A549 (cell line): ENCODE data around the gene DGKD. TPM values are rescaled to one million over a fixed set of nuclear protein-coding genes. Genes with fewer than 3 reads are reported as not detected.

ENCODE experiments used
- ATAC-seq, 2 experiments: fragments of 200-7000 bp in 1 of 2; fragments of >200 bp in 1 of 2; cut with Nextera tagmentation in 1 of 2; cut with Tn5 transposase in 1 of 2; 3 replicates each; pipeline versions ENCODE4 v1.8.0 to v1.9.1; 2018 to 2020; ENCODE audit warnings: mild to moderate bottlenecking in 1 of 2, moderate library complexity in 1 of 2
- CTCF ChIA-PET: fragments of 300-600 bp; sonication (Branson Sonifier 250); formaldehyde crosslinking; extraction: SDS; loops from one replicate; lab custom pipeline; 2021; ENCODE audit warnings: antibody characterized with exemption, inconsistent platforms; lab: Yijun Ruan, JAX
- POLR2A ChIA-PET: fragments of 350-600 bp; formaldehyde crosslinking; extraction: SDS; loops from one replicate; lab custom pipeline; 2021; ENCODE audit warnings: antibody characterized with exemption, inconsistent platforms; lab: Yijun Ruan, JAX
- DNase-seq, 2 experiments: peaks; one replicate each; pipeline versions ENCODE4 v3.0.0 to v3.0.0-alpha.2; 2011 to 2016; ENCODE audit warnings: low read depth in 1 of 2, low spot score in 1 of 2
- FAIRE-seq: peaks from 2 replicates; lab custom pipeline; 2011; peaks lifted over from hg19 to GRCh38; lab: Jason Lieb, UNC
- H3K27ac ChIP-seq, 2 experiments: fragments of >200 bp; sonication (Bioruptor Twin); formaldehyde crosslinking; 3 replicates each; pipeline ENCODE4 v1.5.1; 2016 to 2017
- H3K4me1 ChIP-seq: fragments of >200 bp; sonication (Bioruptor Twin); formaldehyde crosslinking; 3 replicates; pipeline ENCODE4 v1.6.1; 2016
- H3K4me2 ChIP-seq: fragments of >200 bp; sonication (Bioruptor Twin); formaldehyde crosslinking; 3 replicates; pipeline ENCODE4 v1.6.1; 2016
- H3K4me3 ChIP-seq: fragments of >200 bp; sonication (Bioruptor Twin); formaldehyde crosslinking; 3 replicates; pipeline ENCODE4 v1.5.1; 2016
- H3K9me3 ChIP-seq: fragments of >200 bp; sonication (Bioruptor Twin); formaldehyde crosslinking; 3 replicates; pipeline ENCODE4 v1.6.1; 2016
- CBX2 ChIP-seq: fragments of 200-600 bp; sonication (generic); IDR thresholded peaks from 2 replicates; pipeline ENCODE4 v1.6.1; 2016; ENCODE audit warnings: low read depth, mild to moderate bottlenecking, borderline replicate concordance
- CHD4 ChIP-seq: fragments of 200-600 bp; sonication (generic); IDR thresholded peaks from 2 replicates; pipeline ENCODE4 v1.6.1; 2016; ENCODE audit warnings: antibody characterized with exemption, mild to moderate bottlenecking, borderline replicate concordance
- E2F6 ChIP-seq: IDR thresholded peaks from 2 replicates; pipeline ENCODE4 v1.6.1; 2012; ENCODE audit warnings: low read depth, borderline replicate concordance
- EP300 ChIP-seq, 2 experiments: fragments of >200 bp; sonication (Bioruptor Twin); formaldehyde crosslinking; IDR thresholded peaks; 2 replicates in 1 of 2; 3 replicates in 1 of 2; pipeline ENCODE4 v1.6.1; 2016 to 2017
- ESRRA ChIP-seq: fragments of 150-350 bp; IDR thresholded peaks from 2 replicates; pipeline ENCODE4 v1.6.1; 2014; ENCODE audit warnings: mild to moderate bottlenecking, low read length, borderline replicate concordance
- HOXB5 ChIP-seq: fragments of 250-450 bp; sonication (Bioruptor Pico); IDR thresholded peaks from 2 replicates; pipeline ENCODE4 v1.5.0; 2020; ENCODE audit warnings: mild to moderate bottlenecking, moderate library complexity
- JUN ChIP-seq, 2 experiments: fragments of >200 bp; sonication (Bioruptor Twin); formaldehyde crosslinking; IDR thresholded peaks; 2 replicates in 1 of 2; 3 replicates in 1 of 2; pipeline ENCODE4 v1.6.1; 2016 to 2017
- JUNB ChIP-seq: fragments of >200 bp; sonication (Bioruptor Twin); formaldehyde crosslinking; IDR thresholded peaks from 2 replicates; pipeline ENCODE4 v1.6.1; 2016
- KDM5A ChIP-seq: fragments of 200-600 bp; sonication (generic); IDR thresholded peaks from 2 replicates; pipeline ENCODE4 v1.6.1; 2016; ENCODE audit warnings: antibody characterized with exemption, mild to moderate bottlenecking
- NPAS2 ChIP-seq: fragments of 250-450 bp; sonication (Bioruptor Pico); IDR thresholded peaks from 2 replicates; pipeline ENCODE4 v1.8.0; 2022; ENCODE audit warnings: mild to moderate bottlenecking, moderate library complexity, borderline replicate concordance
- NR3C1 ChIP-seq: fragments of >200 bp; sonication (Bioruptor Twin); formaldehyde crosslinking; IDR thresholded peaks from 3 replicates; pipeline ENCODE4 v1.6.1; 2017
- PHF8 ChIP-seq: fragments of 200-600 bp; sonication (generic); IDR thresholded peaks from 2 replicates; pipeline ENCODE4 v1.6.1; 2016; ENCODE audit warnings: low read depth, mild to moderate bottlenecking, antibody characterized with exemption, moderate library complexity, borderline replicate concordance
- RAD21 ChIP-seq, 2 experiments: fragments of >200 bp in 1 of 2; sonication (Bioruptor Twin) in 1 of 2; formaldehyde crosslinking in 1 of 2; IDR thresholded peaks in 1 of 2; conservative IDR thresholded peaks in 1 of 2; 2 replicates in 1 of 2; 3 replicates in 1 of 2; pipeline ENCODE4 v1.6.1; 2012 to 2018; ENCODE audit warnings: inconsistent platforms in 1 of 2
- TFCP2L1 ChIP-seq: fragments of 250-450 bp; sonication (Bioruptor Pico); IDR thresholded peaks from 2 replicates; pipeline ENCODE4 v1.5.0; 2021; ENCODE audit warnings: mild to moderate bottlenecking
- ZSCAN20 ChIP-seq: fragments of 250-450 bp; sonication (Bioruptor Pico); IDR thresholded peaks from 2 replicates; pipeline ENCODE4 v1.8.0; 2022; ENCODE audit warnings: mild to moderate bottlenecking, moderate library complexity
- WGBS: methylation state at CpG from one replicate; pipeline ENCODE4 v1.1.6; 2017; ENCODE audit errors: missing lambda C conversion rate; 5-methylcytosine and 5-hydroxymethylcytosine counted together
- polyA plus RNA-seq, 4 experiments: library from polyadenylated mRNA; depleted of rRNA in 3 of 4; stranded (reverse); fragments of >200 nt; fragmentation: RNase III in 1 of 4; extraction: RNeasy Plus Mini Kit Qiagen cat#74134 plus additional on column Dnase treatment in 1 of 4; gene quantifications; 2 replicates in 3 of 4; 3 replicates in 1 of 4; pipeline ENCODE4 v1.2.3, GENCODE V29; 2011 to 2017
- TF ChIP-seq, protein P1 (sequence below): IDR thresholded peaks from 2 replicates; pipeline ENCODE4 v1.6.1; 2012
- TF ChIP-seq, protein P2 (sequence below): fragments of 250-450 bp; sonication (Bioruptor Pico); IDR thresholded peaks from 2 replicates; pipeline ENCODE4 v1.5.0; 2021; ENCODE audit warnings: mild to moderate bottlenecking, moderate library complexity, borderline replicate concordance
- TF ChIP-seq, protein P3 (sequence below): fragments of 250-450 bp; sonication (Bioruptor Pico); IDR thresholded peaks from 2 replicates; pipeline ENCODE4 v1.5.0; 2020; ENCODE audit warnings: low read depth, mild to moderate bottlenecking, moderate library complexity
- TF ChIP-seq, protein P4 (sequence below): IDR thresholded peaks from 2 replicates; pipeline ENCODE4 v1.6.1; 2012

The DGKD gene
- polyA plus RNA-seq, 2 of the 4 experiments (the other 2 are of a cell fraction), result 68.8 to 99.6 TPM

- FAIRE-seq (no peak), DNase-seq (peak in 1 of 2 experiments; percentile 38), ATAC-seq (0 out of 6 replicates have a peak, but pooled peaks of 1 of the 2 experiments have one; percentile 5)
- Histone ChIP-seq H3K9me3 (no peaks in the 10 kb centered on the region), H3K4me2 (peak overlapping the region; percentile 73; the same call in 2 of the 3 replicates), H3K4me3 (no peak overlapping the region), H3K27ac (peak overlapping the region; percentile 86 to 92; a peak in 5 of 6 replicates), H3K4me1 (peaks cover 99% of the 10 kb centered on the region)
- ChIA-PET POLR2A (interaction anchor here (0.6 kb wide), 1 partner anchor 156 kb away, joined by 3 read pairs; no protein-coding TSS in a partner anchor), CTCF (interaction anchor here (0.5 to 1.6 kb wide), 8 partner anchors 8 to 60 kb away, joined by 3 to 6 read pairs (median 4); no protein-coding TSS in a partner anchor)
- WGBS, result 77% methylated on average over 10 of the region's 10 CpGs
- TF ChIP-seq, protein P1, sequence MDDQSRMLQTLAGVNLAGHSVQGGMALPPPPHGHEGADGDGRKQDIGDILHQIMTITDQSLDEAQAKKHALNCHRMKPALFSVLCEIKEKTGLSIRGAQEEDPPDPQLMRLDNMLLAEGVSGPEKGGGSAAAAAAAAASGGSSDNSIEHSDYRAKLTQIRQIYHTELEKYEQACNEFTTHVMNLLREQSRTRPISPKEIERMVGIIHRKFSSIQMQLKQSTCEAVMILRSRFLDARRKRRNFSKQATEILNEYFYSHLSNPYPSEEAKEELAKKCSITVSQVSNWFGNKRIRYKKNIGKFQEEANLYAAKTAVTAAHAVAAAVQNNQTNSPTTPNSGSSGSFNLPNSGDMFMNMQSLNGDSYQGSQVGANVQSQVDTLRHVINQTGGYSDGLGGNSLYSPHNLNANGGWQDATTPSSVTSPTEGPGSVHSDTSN, result no peak
- no peak for TF ChIP-seq ZSCAN20 (CRISPR knock-in tag)
- no peak for TF ChIP-seq JUN (IDR thresholded peaks at IDR 0.05)
- TF ChIP-seq, protein P2, sequence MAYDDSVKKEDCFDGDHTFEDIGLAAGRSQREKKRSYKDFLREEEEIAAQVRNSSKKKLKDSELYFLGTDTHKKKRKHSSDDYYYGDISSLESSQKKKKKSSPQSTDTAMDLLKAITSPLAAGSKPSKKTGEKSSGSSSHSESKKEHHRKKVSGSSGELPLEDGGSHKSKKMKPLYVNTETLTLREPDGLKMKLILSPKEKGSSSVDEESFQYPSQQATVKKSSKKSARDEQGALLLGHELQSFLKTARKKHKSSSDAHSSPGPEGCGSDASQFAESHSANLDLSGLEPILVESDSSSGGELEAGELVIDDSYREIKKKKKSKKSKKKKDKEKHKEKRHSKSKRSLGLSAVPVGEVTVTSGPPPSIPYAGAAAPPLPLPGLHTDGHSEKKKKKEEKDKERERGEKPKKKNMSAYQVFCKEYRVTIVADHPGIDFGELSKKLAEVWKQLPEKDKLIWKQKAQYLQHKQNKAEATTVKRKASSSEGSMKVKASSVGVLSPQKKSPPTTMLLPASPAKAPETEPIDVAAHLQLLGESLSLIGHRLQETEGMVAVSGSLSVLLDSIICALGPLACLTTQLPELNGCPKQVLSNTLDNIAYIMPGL (CRISPR knock-in tag), result no peak
- TF ChIP-seq CHD4, result no peak
- TF ChIP-seq, protein P3, sequence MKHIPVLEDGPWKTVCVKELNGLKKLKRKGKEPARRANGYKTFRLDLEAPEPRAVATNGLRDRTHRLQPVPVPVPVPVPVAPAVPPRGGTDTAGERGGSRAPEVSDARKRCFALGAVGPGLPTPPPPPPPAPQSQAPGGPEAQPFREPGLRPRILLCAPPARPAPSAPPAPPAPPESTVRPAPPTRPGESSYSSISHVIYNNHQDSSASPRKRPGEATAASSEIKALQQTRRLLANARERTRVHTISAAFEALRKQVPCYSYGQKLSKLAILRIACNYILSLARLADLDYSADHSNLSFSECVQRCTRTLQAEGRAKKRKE (CRISPR knock-in tag), result no peak
- TF ChIP-seq RAD21 (conservative IDR thresholded peaks at IDR 0.05 in 1 of 2, IDR thresholded peaks at IDR 0.05 in 1 of 2), result no peak
- TF ChIP-seq TFCP2L1 (CRISPR knock-in tag), result no peak
- no peak for TF ChIP-seq HOXB5 (CRISPR knock-in tag)
- TF ChIP-seq JUNB, result no peak
- no peak for TF ChIP-seq NR3C1
- no peak for TF ChIP-seq ESRRA
- TF ChIP-seq CBX2, result no peak
- no peak for TF ChIP-seq NPAS2
- TF ChIP-seq EP300 (IDR thresholded peaks at IDR 0.05), result no peak
- TF ChIP-seq PHF8, result no peak
Measured at GRCh38 chr2:233384015-233384414, 29.7 kb downstream of the DGKD start.

- Histone ChIP-seq H3K27ac (peak overlapping the region; percentile 86 to 92), H3K9me3 (no peaks in the 10 kb centered on the region), H3K4me3 (no peak overlapping the region), H3K4me1 (peaks cover 99% of the 10 kb centered on the region), H3K4me2 (peak overlapping the region; percentile 73)
- no peak for TF ChIP-seq EP300 (IDR thresholded peaks at IDR 0.05)
- no peak for TF ChIP-seq CHD4
- TF ChIP-seq KDM5A, result no peak
- no peak for TF ChIP-seq E2F6
- TF ChIP-seq, protein P4, sequence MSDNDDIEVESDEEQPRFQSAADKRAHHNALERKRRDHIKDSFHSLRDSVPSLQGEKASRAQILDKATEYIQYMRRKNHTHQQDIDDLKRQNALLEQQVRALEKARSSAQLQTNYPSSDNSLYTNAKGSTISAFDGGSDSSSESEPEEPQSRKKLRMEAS, result peak; percentile 30; the same call in 1 of the 2 replicates
- ChIA-PET POLR2A (interaction anchor here (0.6 kb wide), 1 partner anchor 155 kb away, joined by 3 read pairs; no protein-coding TSS in a partner anchor), CTCF (interaction anchor here (1.0 to 1.6 kb wide), 9 partner anchors 9 to 448 kb away, joined by 3 to 6 read pairs (median 4); no protein-coding TSS in a partner anchor)
- WGBS, result 74% methylated on average over 11 of the region's 12 CpGs
- no peak for DNase-seq
- FAIRE-seq, result no peak
- ATAC-seq, result peak; percentile 9 to 15; a peak in 4 of 6 replicates
Measured at GRCh38 chr2:233384811-233385488, 30.7 kb downstream of the DGKD start.
